ENCODE measurements around the gene SRCIN1.

DNA sequence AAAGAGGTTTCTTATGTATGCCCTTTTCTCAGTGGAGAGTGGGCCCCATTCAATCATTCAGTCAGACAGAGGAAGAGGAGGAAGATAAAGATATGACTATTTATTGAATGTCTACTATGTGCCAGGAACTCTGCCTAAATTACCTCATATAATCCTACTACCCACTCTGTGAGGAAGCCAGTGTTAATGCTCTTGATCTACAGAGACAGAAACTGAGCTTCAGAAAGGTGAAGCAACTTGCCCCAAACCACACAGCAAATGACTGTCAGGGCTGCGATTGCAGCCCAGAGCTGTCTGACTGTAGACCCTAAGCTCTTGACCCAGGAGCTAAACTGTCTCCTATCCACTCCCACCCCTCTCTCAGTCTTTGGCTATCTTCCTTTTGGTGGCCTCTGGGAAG is 8.4 kb downstream of the SRCIN1 start:
- TF ChIP-seq POLR2AphosphoS5 (IDR thresholded peaks at IDR 0.05) (no peak), POLR2A (IDR thresholded peaks at IDR 0.05) (no peak), EP300 (IDR thresholded peaks at IDR 0.05) (no peak)
- TF ChIP-seq, protein P1, sequence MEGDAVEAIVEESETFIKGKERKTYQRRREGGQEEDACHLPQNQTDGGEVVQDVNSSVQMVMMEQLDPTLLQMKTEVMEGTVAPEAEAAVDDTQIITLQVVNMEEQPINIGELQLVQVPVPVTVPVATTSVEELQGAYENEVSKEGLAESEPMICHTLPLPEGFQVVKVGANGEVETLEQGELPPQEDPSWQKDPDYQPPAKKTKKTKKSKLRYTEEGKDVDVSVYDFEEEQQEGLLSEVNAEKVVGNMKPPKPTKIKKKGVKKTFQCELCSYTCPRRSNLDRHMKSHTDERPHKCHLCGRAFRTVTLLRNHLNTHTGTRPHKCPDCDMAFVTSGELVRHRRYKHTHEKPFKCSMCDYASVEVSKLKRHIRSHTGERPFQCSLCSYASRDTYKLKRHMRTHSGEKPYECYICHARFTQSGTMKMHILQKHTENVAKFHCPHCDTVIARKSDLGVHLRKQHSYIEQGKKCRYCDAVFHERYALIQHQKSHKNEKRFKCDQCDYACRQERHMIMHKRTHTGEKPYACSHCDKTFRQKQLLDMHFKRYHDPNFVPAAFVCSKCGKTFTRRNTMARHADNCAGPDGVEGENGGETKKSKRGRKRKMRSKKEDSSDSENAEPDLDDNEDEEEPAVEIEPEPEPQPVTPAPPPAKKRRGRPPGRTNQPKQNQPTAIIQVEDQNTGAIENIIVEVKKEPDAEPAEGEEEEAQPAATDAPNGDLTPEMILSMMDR (IDR thresholded peaks at IDR 0.05): no peak
